GM21737 (cell line): ENCODE results near the gene LRIG2.
"Not testable (repeated sequence)": the region's sequence is repeated elsewhere in the genome, so short reads cannot be mapped to it uniquely, and the experiment has no call there.

Experiments
- ATAC-seq: cut with Tn5 transposase; IDR thresholded peaks from one replicate; pipeline ENCODE4 v1.9.1; 2021; ENCODE audit warnings: mild to moderate bottlenecking, moderate library complexity; ENCODE audit not compliant: unreplicated experiment

LRIG2 gene

GRCh38 chr1:113072757-113073478 is at the start of gene LRIG2:
TSS of gene LRIG2 (plus strand) at chr1:113073198. CDS start at chr1:113073407, 209 bp downstream.
- peak; percentile 96 for ATAC-seq

DNA sequence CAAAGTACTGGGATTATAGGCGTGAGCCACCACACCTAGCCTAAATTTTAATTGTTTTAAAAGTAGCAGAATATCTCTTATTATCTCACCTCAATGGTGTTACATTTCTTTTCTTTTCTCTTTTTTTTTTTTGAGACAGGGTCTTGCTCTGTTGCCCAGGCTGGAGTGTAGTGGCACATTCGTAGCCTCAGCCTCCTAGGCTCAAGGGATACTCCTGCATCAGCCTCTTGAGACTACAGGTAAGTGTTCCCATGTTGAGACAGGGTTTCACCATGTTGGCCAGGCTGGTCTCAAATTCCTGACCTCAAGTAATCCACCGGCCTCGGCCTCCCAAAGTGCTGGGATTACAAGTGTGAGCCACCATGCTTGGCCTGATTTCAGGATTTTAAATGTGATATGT is 49.7 kb upstream of the LRIG2 start:
- ATAC-seq = not testable (repeated sequence)

DNA sequence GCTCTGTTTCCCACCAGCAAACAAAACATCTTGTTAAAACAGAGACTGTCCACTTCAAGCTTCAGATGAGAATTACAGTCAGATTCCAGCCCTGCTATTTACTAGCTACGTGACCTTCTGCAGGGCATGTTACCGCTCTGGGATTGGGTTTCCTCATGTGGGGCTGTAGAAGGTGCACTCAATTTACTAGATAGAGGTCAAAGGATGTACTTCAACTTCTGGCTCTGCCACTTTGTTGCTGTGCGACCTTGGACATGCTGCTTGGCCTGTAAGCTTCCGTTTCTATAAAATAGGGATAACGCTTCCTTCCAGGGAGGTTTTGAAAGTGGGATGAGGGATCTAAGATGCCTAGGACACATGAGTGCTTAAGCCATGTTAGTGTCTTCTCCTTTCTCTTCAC is 46.0 kb upstream of the LRIG2 start:
- ATAC-seq = no peak

DNA sequence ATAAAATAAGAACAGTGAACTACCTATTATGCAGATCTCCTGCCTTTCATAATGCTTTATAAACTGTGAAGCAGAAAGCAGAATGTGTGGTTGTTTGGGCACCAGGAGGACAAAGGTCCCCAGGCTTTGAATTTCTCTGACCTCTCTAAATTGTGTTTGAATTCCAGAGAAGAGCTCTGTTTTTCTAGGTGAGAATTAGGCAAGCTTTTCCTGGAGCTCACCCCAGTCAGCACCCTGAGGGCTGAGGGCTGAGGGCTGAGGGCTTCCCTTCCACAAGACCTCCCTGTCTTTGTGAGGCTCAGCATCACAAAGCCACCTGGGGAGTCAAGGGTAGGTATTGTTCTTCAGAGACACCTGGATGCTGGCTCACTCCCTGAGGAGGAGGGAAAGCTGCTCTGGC is 45.5 kb upstream of the LRIG2 start:
- no peak for ATAC-seq

GRCh38 chr1:113029822-113030221 is 43.2 kb upstream of the LRIG2 start:
- no peak for ATAC-seq

DNA sequence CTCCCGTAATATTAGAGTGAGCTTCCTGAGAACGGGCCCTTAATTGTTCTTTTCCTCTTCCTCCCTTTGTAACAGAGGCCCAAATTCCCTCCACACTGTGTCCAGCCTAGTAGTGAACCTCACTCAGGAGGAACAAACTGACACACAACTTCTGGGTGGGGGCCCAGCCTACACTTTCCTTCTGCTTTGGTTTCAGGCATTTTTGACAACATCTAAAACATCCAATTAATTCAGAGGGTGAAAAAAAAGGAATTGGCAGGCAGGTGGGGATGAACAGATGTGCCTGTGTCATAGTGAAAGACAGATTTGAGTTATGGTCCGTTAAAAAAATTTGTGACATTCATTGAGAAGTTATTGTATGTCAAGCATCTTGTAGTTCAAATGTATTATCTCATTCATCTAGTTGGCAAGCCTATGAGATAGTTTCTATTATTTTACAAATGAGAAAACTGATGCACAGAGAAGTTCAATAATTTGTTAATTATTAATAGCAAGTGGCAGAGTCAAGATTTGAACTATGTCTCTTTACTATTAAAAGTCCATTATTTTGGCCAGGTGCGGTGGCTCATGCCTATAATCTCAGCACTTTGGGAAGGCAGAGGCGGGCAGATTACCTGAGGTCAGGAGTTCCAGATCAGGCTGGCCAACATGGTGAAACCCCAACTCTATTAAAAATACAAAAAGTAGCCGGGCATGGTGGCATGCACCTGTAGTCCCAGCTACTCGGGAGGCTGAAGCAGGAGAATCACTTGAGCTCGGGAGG is 41.6 kb upstream of the LRIG2 start:
- ATAC-seq = no peak

- no peak for ATAC-seq
Observed at GRCh38 chr1:113035086-113035485, 37.9 kb upstream of the LRIG2 start.

DNA sequence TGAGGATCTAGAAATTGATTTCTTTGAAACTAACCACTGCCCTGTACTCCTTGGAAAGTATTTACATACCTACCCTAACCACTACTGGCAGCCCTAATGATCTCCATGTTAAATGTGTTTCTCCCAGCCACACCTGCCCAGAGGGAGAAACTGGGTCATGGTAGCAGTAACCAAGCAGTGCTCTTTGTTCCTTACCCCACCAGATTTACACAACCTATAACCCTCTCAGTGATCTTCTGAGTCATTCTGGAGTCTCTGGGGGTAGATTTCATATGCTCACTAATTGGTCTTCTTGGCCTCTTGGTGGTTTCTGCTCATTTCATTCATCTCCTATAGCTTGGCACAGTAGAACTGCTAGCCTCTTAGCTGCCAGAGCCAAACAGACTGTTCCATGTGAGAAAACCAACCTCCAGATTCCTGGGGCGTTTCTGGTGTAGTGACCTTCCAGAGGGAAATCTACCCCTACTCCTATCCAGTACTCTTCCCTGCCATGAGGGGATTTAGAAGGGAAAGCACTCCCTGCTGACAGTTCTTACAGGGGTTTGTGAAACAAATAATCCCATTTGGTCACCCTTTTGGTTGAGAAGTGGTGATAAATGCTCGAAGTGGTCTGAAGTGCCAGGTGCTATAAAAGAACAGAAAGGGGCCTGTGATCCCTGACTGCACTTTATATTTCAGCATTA is 36.2 kb upstream of the LRIG2 start:
- no peak for ATAC-seq

DNA sequence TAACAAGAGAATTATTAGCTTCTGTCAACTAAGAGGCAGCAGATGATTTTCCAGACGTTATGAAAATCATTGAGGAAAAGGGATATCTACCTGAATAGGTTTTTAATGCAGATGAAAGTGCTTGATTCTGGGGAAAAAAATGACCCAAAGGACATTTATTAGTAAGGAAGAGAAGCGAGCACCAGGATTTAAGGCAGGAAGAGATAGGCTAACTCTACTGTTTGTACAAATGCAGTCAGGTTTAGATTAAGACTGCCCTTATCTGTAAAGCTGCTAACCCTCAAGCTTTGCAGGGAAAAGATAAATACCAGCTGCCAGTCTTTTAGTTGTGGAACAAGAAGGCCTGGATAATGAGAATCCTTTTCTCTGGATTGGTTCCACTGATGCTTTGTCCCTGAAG is 33.0 kb upstream of the LRIG2 start:
- no peak for ATAC-seq

GRCh38 chr1:113040718-113041412 is 32.1 kb upstream of the LRIG2 start:
- ATAC-seq = no peak

DNA sequence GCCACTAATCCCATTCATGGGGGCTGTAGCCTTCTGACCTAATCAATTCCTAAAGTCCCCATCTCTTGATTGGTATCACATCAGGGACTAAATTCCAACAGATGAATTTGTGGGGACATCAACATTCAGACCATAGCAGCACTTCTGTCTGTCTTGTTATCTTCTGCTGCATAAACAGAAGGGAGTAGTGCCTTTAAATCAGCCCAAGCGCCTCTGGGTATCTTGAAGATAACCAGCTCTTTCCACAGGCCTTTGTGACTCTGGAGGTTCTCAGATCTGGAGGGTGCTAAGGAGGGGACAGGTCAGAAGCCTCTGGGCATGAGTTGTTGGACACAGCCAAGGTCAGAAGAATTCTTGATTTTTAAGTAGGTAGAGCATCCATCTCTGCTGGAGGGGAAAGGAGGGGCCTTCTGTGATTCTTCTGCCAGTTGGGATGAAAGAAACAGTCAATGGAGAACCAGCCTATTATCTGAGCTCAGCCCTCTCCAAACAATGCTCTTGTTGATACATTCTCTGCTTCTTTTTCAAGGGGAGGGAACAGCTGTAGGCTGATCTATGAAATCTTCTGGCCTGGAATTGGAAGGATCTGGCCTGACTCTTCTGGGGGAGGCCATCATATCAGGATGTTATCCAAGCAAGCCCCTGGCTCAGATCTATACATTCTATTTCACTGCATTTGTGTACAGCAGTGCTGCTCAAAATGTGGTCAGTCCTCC is 31.3 kb upstream of the LRIG2 start:
- no peak for ATAC-seq

- no peak for ATAC-seq
Observed at GRCh38 chr1:113042285-113043143, 30.5 kb upstream of the LRIG2 start.

- ATAC-seq = not testable (repeated sequence)
Observed at GRCh38 chr1:113043144-113043488, 29.9 kb upstream of the LRIG2 start.

DNA sequence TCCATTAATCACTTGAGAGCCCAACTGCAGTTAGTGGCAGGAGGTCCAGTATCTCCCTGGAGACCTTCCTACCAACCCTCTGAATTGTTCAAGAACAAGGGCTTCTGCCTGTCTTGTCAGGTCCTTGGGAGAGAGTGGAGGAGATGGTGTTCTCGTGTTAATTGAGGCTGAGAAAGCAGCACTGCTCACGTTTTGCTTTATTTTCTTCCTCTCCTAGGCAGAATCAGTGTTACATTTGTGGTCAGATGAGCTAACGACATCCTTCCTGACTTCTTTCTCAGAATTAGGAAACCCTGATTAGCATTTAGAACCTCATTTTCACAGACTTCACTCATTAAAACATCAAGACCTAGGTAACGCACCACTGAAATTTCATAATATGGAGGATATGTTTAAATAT is 26.4 kb upstream of the LRIG2 start:
- ATAC-seq = no peak

GRCh38 chr1:113048064-113048463 is 24.9 kb upstream of the LRIG2 start:
- ATAC-seq = no peak

- no peak for ATAC-seq
Observed at GRCh38 chr1:113053344-113054126, 19.5 kb upstream of the LRIG2 start.

DNA sequence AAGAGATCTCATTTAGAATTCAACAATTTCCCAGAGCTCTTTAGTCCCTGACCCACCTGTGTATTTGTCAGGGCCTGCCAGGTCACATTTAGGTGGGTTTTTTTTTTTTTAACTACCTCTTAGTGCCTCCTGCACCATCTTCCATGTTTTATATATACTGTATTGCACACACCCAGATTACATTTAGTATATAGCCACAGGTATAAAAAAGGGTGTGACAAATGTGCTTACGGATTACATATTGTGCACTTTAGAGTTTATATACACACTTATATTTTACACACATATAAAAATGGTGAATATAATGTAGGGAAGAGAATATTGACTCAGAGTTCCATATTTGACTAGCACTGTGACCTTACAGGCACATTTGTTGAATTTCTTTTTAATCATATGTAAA is 17.4 kb upstream of the LRIG2 start:
- no peak for ATAC-seq

- ATAC-seq = no peak
Observed at GRCh38 chr1:113057006-113057405, 16.0 kb upstream of the LRIG2 start.
